Measurements from ENCODE around the gene SELENON.
A peak's percentile ranks its signal among the peaks of the same experiment; 100 is the strongest.

Gene SELENON

DNA sequence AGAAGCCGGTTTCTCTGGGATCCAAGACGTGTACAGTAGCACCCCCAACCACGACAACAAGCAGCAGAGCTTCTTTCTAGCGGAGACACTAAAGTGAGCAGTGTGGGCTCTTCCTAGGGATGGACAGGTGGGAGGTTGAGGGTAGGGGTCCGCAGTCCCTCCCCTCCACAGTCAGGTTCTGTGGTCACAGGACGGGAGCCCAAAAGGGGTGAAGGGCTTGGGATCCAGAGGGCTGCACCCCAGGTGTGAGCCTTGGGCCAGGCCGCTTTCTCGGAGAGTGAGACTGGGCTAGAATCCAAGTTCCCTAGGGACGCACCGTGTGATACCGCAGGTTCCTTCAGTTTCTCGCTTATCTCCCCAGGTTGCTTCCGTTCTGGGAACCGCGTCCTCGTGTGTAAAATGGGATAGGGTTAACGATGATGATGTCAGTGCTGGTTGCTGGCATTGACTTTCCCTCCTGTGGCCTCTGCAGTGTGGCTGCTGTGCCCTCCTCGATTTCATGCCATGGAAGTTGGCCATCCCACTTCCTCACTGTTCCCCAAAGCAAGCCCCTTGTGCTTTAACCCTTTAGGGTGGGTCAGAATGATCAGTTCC lies 17.3 kb upstream of the SELENON start (continued):
- TF ChIP-seq, protein P1, sequence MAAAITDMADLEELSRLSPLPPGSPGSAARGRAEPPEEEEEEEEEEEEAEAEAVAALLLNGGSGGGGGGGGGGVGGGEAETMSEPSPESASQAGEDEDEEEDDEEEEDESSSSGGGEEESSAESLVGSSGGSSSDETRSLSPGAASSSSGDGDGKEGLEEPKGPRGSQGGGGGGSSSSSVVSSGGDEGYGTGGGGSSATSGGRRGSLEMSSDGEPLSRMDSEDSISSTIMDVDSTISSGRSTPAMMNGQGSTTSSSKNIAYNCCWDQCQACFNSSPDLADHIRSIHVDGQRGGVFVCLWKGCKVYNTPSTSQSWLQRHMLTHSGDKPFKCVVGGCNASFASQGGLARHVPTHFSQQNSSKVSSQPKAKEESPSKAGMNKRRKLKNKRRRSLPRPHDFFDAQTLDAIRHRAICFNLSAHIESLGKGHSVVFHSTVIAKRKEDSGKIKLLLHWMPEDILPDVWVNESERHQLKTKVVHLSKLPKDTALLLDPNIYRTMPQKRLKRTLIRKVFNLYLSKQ (tag by site-specific recombination; IDR thresholded peaks at IDR 0.05; ENCODE audit: borderline replicate concordance), result no peak
- TF ChIP-seq SETDB1 (IDR thresholded peaks at IDR 0.05; ENCODE audit: insufficient read length, low read length) (no peak), ZNF747 (tag by site-specific recombination; IDR thresholded peaks at IDR 0.05) (no peak), EGR2 (tag by site-specific recombination; IDR thresholded peaks at IDR 0.05; ENCODE audit: low read depth) (no peak), ZNF473 (tag by site-specific recombination; IDR thresholded peaks at IDR 0.05) (no peak), KLF10 (tag by site-specific recombination; IDR thresholded peaks at IDR 0.05) (no peak), ZSCAN30 (tag by site-specific recombination; IDR thresholded peaks at IDR 0.05) (peak; percentile 82), KLF16 (tag by site-specific recombination; IDR thresholded peaks at IDR 0.05) (no peak), ZBTB48 (tag by site-specific recombination; IDR thresholded peaks at IDR 0.05) (peak; percentile 89), ZNF140 (tag by site-specific recombination; IDR thresholded peaks at IDR 0.05) (no peak), ZNF157 (tag by site-specific recombination; IDR thresholded peaks at IDR 0.05) (no peak), ZNF561 (tag by site-specific recombination; IDR thresholded peaks at IDR 0.05; ENCODE audit: borderline replicate concordance) (peak; percentile 50; the same call in 1 of the 2 replicates), ZBTB17 (tag by site-specific recombination; IDR thresholded peaks at IDR 0.05) (peak; percentile 54; the same call in 1 of the 2 replicates), REPIN1 (tag by site-specific recombination; IDR thresholded peaks at IDR 0.05; ENCODE audit: low read depth) (no peak), ZNF560 (tag by site-specific recombination; IDR thresholded peaks at IDR 0.05; ENCODE audit: borderline replicate concordance) (no peak), ZNF184 (tag by site-specific recombination; IDR thresholded peaks at IDR 0.05) (no peak), ZNF626 (tag by site-specific recombination; IDR thresholded peaks at IDR 0.05) (no peak)
- TF ChIP-seq, protein P2, sequence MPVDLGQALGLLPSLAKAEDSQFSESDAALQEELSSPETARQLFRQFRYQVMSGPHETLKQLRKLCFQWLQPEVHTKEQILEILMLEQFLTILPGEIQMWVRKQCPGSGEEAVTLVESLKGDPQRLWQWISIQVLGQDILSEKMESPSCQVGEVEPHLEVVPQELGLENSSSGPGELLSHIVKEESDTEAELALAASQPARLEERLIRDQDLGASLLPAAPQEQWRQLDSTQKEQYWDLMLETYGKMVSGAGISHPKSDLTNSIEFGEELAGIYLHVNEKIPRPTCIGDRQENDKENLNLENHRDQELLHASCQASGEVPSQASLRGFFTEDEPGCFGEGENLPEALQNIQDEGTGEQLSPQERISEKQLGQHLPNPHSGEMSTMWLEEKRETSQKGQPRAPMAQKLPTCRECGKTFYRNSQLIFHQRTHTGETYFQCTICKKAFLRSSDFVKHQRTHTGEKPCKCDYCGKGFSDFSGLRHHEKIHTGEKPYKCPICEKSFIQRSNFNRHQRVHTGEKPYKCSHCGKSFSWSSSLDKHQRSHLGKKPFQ (tag by site-specific recombination; IDR thresholded peaks at IDR 0.05), result peak; percentile 51; the same call in 1 of the 2 replicates
- TF ChIP-seq, protein P3, sequence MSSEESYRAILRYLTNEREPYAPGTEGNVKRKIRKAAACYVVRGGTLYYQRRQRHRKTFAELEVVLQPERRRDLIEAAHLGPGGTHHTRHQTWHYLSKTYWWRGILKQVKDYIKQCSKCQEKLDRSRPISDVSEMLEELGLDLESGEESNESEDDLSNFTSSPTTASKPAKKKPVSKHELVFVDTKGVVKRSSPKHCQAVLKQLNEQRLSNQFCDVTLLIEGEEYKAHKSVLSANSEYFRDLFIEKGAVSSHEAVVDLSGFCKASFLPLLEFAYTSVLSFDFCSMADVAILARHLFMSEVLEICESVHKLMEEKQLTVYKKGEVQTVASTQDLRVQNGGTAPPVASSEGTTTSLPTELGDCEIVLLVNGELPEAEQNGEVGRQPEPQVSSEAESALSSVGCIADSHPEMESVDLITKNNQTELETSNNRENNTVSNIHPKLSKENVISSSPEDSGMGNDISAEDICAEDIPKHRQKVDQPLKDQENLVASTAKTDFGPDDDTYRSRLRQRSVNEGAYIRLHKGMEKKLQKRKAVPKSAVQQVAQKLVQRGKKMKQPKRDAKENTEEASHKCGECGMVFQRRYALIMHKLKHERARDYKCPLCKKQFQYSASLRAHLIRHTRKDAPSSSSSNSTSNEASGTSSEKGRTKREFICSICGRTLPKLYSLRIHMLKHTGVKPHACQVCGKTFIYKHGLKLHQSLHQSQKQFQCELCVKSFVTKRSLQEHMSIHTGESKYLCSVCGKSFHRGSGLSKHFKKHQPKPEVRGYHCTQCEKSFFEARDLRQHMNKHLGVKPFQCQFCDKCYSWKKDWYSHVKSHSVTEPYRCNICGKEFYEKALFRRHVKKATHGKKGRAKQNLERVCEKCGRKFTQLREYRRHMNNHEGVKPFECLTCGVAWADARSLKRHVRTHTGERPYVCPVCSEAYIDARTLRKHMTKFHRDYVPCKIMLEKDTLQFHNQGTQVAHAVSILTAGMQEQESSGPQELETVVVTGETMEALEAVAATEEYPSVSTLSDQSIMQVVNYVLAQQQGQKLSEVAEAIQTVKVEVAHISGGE (tag by site-specific recombination; conservative IDR thresholded peaks at IDR 0.05; ENCODE audit: low read depth), result no peak
- TF ChIP-seq, protein P4, sequence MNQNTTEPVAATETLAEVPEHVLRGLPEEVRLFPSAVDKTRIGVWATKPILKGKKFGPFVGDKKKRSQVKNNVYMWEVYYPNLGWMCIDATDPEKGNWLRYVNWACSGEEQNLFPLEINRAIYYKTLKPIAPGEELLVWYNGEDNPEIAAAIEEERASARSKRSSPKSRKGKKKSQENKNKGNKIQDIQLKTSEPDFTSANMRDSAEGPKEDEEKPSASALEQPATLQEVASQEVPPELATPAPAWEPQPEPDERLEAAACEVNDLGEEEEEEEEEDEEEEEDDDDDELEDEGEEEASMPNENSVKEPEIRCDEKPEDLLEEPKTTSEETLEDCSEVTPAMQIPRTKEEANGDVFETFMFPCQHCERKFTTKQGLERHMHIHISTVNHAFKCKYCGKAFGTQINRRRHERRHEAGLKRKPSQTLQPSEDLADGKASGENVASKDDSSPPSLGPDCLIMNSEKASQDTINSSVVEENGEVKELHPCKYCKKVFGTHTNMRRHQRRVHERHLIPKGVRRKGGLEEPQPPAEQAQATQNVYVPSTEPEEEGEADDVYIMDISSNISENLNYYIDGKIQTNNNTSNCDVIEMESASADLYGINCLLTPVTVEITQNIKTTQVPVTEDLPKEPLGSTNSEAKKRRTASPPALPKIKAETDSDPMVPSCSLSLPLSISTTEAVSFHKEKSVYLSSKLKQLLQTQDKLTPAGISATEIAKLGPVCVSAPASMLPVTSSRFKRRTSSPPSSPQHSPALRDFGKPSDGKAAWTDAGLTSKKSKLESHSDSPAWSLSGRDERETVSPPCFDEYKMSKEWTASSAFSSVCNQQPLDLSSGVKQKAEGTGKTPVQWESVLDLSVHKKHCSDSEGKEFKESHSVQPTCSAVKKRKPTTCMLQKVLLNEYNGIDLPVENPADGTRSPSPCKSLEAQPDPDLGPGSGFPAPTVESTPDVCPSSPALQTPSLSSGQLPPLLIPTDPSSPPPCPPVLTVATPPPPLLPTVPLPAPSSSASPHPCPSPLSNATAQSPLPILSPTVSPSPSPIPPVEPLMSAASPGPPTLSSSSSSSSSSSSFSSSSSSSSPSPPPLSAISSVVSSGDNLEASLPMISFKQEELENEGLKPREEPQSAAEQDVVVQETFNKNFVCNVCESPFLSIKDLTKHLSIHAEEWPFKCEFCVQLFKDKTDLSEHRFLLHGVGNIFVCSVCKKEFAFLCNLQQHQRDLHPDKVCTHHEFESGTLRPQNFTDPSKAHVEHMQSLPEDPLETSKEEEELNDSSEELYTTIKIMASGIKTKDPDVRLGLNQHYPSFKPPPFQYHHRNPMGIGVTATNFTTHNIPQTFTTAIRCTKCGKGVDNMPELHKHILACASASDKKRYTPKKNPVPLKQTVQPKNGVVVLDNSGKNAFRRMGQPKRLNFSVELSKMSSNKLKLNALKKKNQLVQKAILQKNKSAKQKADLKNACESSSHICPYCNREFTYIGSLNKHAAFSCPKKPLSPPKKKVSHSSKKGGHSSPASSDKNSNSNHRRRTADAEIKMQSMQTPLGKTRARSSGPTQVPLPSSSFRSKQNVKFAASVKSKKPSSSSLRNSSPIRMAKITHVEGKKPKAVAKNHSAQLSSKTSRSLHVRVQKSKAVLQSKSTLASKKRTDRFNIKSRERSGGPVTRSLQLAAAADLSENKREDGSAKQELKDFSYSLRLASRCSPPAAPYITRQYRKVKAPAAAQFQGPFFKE (tag by site-specific recombination; IDR thresholded peaks at IDR 0.05; ENCODE audit: borderline replicate concordance), result no peak
- TF ChIP-seq, protein P5, sequence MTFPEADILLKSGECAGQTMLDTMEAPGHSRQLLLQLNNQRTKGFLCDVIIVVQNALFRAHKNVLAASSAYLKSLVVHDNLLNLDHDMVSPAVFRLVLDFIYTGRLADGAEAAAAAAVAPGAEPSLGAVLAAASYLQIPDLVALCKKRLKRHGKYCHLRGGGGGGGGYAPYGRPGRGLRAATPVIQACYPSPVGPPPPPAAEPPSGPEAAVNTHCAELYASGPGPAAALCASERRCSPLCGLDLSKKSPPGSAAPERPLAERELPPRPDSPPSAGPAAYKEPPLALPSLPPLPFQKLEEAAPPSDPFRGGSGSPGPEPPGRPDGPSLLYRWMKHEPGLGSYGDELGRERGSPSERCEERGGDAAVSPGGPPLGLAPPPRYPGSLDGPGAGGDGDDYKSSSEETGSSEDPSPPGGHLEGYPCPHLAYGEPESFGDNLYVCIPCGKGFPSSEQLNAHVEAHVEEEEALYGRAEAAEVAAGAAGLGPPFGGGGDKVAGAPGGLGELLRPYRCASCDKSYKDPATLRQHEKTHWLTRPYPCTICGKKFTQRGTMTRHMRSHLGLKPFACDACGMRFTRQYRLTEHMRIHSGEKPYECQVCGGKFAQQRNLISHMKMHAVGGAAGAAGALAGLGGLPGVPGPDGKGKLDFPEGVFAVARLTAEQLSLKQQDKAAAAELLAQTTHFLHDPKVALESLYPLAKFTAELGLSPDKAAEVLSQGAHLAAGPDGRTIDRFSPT (tag by site-specific recombination; IDR thresholded peaks at IDR 0.05), result peak; percentile 91
- TF ChIP-seq, protein P6, sequence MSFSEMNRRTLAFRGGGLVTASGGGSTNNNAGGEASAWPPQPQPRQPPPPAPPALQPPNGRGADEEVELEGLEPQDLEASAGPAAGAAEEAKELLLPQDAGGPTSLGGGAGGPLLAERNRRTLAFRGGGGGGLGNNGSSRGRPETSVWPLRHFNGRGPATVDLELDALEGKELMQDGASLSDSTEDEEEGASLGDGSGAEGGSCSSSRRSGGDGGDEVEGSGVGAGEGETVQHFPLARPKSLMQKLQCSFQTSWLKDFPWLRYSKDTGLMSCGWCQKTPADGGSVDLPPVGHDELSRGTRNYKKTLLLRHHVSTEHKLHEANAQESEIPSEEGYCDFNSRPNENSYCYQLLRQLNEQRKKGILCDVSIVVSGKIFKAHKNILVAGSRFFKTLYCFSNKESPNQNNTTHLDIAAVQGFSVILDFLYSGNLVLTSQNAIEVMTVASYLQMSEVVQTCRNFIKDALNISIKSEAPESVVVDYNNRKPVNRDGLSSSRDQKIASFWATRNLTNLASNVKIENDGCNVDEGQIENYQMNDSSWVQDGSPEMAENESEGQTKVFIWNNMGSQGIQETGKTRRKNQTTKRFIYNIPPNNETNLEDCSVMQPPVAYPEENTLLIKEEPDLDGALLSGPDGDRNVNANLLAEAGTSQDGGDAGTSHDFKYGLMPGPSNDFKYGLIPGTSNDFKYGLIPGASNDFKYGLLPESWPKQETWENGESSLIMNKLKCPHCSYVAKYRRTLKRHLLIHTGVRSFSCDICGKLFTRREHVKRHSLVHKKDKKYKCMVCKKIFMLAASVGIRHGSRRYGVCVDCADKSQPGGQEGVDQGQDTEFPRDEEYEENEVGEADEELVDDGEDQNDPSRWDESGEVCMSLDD (tag by site-specific recombination; IDR thresholded peaks at IDR 0.05), result no peak; the same call in 1 of the 2 replicates

Measured in HEK293 (cell line).